A549 (cell line): Measurements from ENCODE around the gene SYCP2. TPM values are rescaled to one million over a fixed set of nuclear protein-coding genes. Genes with fewer than 3 reads are reported as not detected.

Experiments used
- ATAC-seq, 2 experiments: fragments of 200-7000 bp in 1 of 2; fragments of >200 bp in 1 of 2; cut with Nextera tagmentation in 1 of 2; cut with Tn5 transposase in 1 of 2; 3 replicates each; pipeline versions ENCODE4 v1.8.0 to v1.9.1; 2018 to 2020; ENCODE audit warnings: mild to moderate bottlenecking in 1 of 2, moderate library complexity in 1 of 2
- CTCF ChIA-PET: fragments of 300-600 bp; sonication (Branson Sonifier 250); formaldehyde crosslinking; extraction: SDS; loops from one replicate; lab custom pipeline; 2021; ENCODE audit warnings: antibody characterized with exemption, inconsistent platforms; lab: Yijun Ruan, JAX
- POLR2A ChIA-PET: fragments of 350-600 bp; formaldehyde crosslinking; extraction: SDS; loops from one replicate; lab custom pipeline; 2021; ENCODE audit warnings: antibody characterized with exemption, inconsistent platforms; lab: Yijun Ruan, JAX
- DNase-seq, 2 experiments: peaks; one replicate each; pipeline versions ENCODE4 v3.0.0 to v3.0.0-alpha.2; 2011 to 2016; ENCODE audit warnings: low read depth in 1 of 2, low spot score in 1 of 2
- FAIRE-seq: peaks from 2 replicates; lab custom pipeline; 2011; peaks lifted over from hg19 to GRCh38; lab: Jason Lieb, UNC
- H3K27ac ChIP-seq, 2 experiments: fragments of >200 bp; sonication (Bioruptor Twin); formaldehyde crosslinking; 3 replicates each; pipeline ENCODE4 v1.5.1; 2016 to 2017
- H3K4me1 ChIP-seq: fragments of >200 bp; sonication (Bioruptor Twin); formaldehyde crosslinking; 3 replicates; pipeline ENCODE4 v1.6.1; 2016
- H3K4me2 ChIP-seq: fragments of >200 bp; sonication (Bioruptor Twin); formaldehyde crosslinking; 3 replicates; pipeline ENCODE4 v1.6.1; 2016
- H3K4me3 ChIP-seq: fragments of >200 bp; sonication (Bioruptor Twin); formaldehyde crosslinking; 3 replicates; pipeline ENCODE4 v1.5.1; 2016
- H3K9me3 ChIP-seq: fragments of >200 bp; sonication (Bioruptor Twin); formaldehyde crosslinking; 3 replicates; pipeline ENCODE4 v1.6.1; 2016
- BCL3 ChIP-seq: fragments of >200 bp; sonication (Bioruptor Twin); formaldehyde crosslinking; IDR thresholded peaks from 3 replicates; pipeline ENCODE4 v1.6.1; 2016
- CHD2 ChIP-seq: fragments of 150-350 bp; IDR thresholded peaks from 2 replicates; pipeline ENCODE4 v1.6.1; 2014; ENCODE audit warnings: low read length; ENCODE audit not compliant: partially characterized antibody
- E2F6 ChIP-seq: IDR thresholded peaks from 2 replicates; pipeline ENCODE4 v1.6.1; 2012; ENCODE audit warnings: low read depth, borderline replicate concordance
- EHF ChIP-seq: fragments of 250-450 bp; sonication (Bioruptor Pico); IDR thresholded peaks from 2 replicates; pipeline ENCODE4 v1.5.0; 2020; ENCODE audit warnings: mild to moderate bottlenecking
- FOSB ChIP-seq: fragments of 250-450 bp; sonication (Bioruptor Pico); IDR thresholded peaks from 2 replicates; pipeline ENCODE4 v1.5.0; 2020; ENCODE audit warnings: mild to moderate bottlenecking, moderate library complexity
- FOXS1 ChIP-seq: fragments of 250-450 bp; sonication (Bioruptor Pico); IDR thresholded peaks from 2 replicates; pipeline ENCODE4 v1.5.0; 2020; ENCODE audit warnings: mild to moderate bottlenecking, moderate library complexity
- HOXB13 ChIP-seq: fragments of 250-450 bp; sonication (Bioruptor Pico); IDR thresholded peaks from 2 replicates; pipeline ENCODE4 v1.5.0; 2020; ENCODE audit warnings: low read depth, mild to moderate bottlenecking, moderate library complexity
- JUN ChIP-seq, 2 experiments: fragments of >200 bp; sonication (Bioruptor Twin); formaldehyde crosslinking; IDR thresholded peaks; 2 replicates in 1 of 2; 3 replicates in 1 of 2; pipeline ENCODE4 v1.6.1; 2016 to 2017
- MAFK ChIP-seq: fragments of 450-650 bp; IDR thresholded peaks from 2 replicates; pipeline ENCODE4 v1.6.1; 2014; ENCODE audit not compliant: partially characterized antibody
- MAX ChIP-seq: IDR thresholded peaks from 2 replicates; pipeline ENCODE4 v1.6.1; 2012
- MAZ ChIP-seq: fragments of 150-350 bp; IDR thresholded peaks from 2 replicates; pipeline ENCODE4 v1.6.1; 2014; ENCODE audit warnings: antibody characterized with exemption, low read depth, low read length, borderline replicate concordance
- NR3C1 ChIP-seq: fragments of >200 bp; sonication (Bioruptor Twin); formaldehyde crosslinking; IDR thresholded peaks from 3 replicates; pipeline ENCODE4 v1.6.1; 2017
- RAD21 ChIP-seq, 2 experiments: fragments of >200 bp in 1 of 2; sonication (Bioruptor Twin) in 1 of 2; formaldehyde crosslinking in 1 of 2; IDR thresholded peaks in 1 of 2; conservative IDR thresholded peaks in 1 of 2; 2 replicates in 1 of 2; 3 replicates in 1 of 2; pipeline ENCODE4 v1.6.1; 2012 to 2018; ENCODE audit warnings: inconsistent platforms in 1 of 2
- RNF2 ChIP-seq: fragments of 200-600 bp; sonication (generic); IDR thresholded peaks from 2 replicates; pipeline ENCODE4 v1.6.1; 2016; ENCODE audit warnings: low read depth, mild to moderate bottlenecking, antibody characterized with exemption, moderate library complexity, borderline replicate concordance
- SMC3 ChIP-seq: fragments of >200 bp; sonication (Bioruptor Twin); formaldehyde crosslinking; IDR thresholded peaks from 3 replicates; pipeline ENCODE4 v1.6.1; 2018; ENCODE audit warnings: inconsistent platforms
- TFCP2L1 ChIP-seq: fragments of 250-450 bp; sonication (Bioruptor Pico); IDR thresholded peaks from 2 replicates; pipeline ENCODE4 v1.5.0; 2021; ENCODE audit warnings: mild to moderate bottlenecking
- TP53 ChIP-seq: fragments of 250-450 bp; sonication (Bioruptor Pico); IDR thresholded peaks from 2 replicates; pipeline ENCODE4 v1.5.0; 2021; ENCODE audit warnings: mild to moderate bottlenecking, moderate library complexity
- ZC3H11A ChIP-seq: fragments of 450-650 bp; IDR thresholded peaks from 2 replicates; pipeline ENCODE4 v1.6.1; 2014; ENCODE audit warnings: antibody characterized with exemption, mild to moderate bottlenecking
- ZFP36 ChIP-seq: fragments of 450-650 bp; IDR thresholded peaks from 2 replicates; pipeline ENCODE4 v1.6.1; 2014; ENCODE audit warnings: borderline replicate concordance; ENCODE audit not compliant: partially characterized antibody
- WGBS: methylation state at CpG from one replicate; pipeline ENCODE4 v1.1.6; 2017; ENCODE audit errors: missing lambda C conversion rate; 5-methylcytosine and 5-hydroxymethylcytosine counted together
- polyA minus RNA-seq: library from RNA; depleted of rRNA, polyadenylated mRNA; stranded (reverse); fragments of >200 nt; gene quantifications from 2 replicates; pipeline ENCODE4 v1.2.3, GENCODE V29; 2011; rRNA and poly(A)+ RNA removed
- polyA plus RNA-seq, 4 experiments: library from polyadenylated mRNA; depleted of rRNA in 3 of 4; stranded (reverse); fragments of >200 nt; fragmentation: RNase III in 1 of 4; extraction: RNeasy Plus Mini Kit Qiagen cat#74134 plus additional on column Dnase treatment in 1 of 4; gene quantifications; 2 replicates in 3 of 4; 3 replicates in 1 of 4; pipeline ENCODE4 v1.2.3, GENCODE V29; 2011 to 2017

SYCP2 gene
- polyA plus RNA-seq (2011; rRNA removed) (1.3 and 2.1 TPM in 2 replicates), polyA plus RNA-seq (2017; fragmentation: RNase III; extraction: RNeasy Plus Mini Kit Qiagen cat#74134 plus additional on column Dnase treatment) (0.50 to 0.84 TPM (median 0.52 TPM) in 3 replicates), polyA minus RNA-seq (1.4 TPM in 1 of 2 replicates, not detected in the other)
- 0.18 and 0.20 TPM in 2 replicates for polyA plus RNA-seq (2012; cell fraction: cytosol; rRNA removed)
- 0.27 and 0.31 TPM in 2 replicates for polyA plus RNA-seq (2012; cell fraction: nucleus; rRNA removed)

- ATAC-seq (peak; percentile 82 to 87), DNase-seq (peak; percentile 41 to 70), FAIRE-seq (no peak)
- CTCF ChIA-PET, result interaction anchor here (1.0 to 4.4 kb wide), 13 partner anchors 8 to 83 kb away, joined by 3 to 73 read pairs (median 4); partner anchors contain the start of gene CDH26
- Histone ChIP-seq H3K9me3 (peaks cover 3% of the 10 kb centered on the region; the same call in 2 of the 3 replicates), H3K4me1 (peaks cover 9% of the 10 kb centered on the region; the same call in 2 of the 3 replicates), H3K27ac (peak within 1 kb of the TSS; percentile 72 to 87), H3K4me2 (peak within 1 kb of the TSS; percentile 82), H3K4me3 (peak within 1 kb of the TSS; percentile 66)
- TF ChIP-seq RNF2 (peak; percentile 92; the same call in 1 of the 2 replicates), E2F6 (peak; percentile 100), MAX (peak; percentile 95), FOXS1 (no peak)
- POLR2A ChIA-PET, result no interaction called here
- 80% methylated on average over 3 of the region's 65 CpGs for WGBS
Observed at GRCh38 chr20:59933296-59933848, at the start of gene SYCP2. SYCP2 (minus strand) TSS chr20:59933637; CDS start chr20:59922413, 11,224 bp downstream.

GRCh38 chr20:59983076-59983475, 49.6 kb upstream of the SYCP2 start:
- ChIA-PET POLR2A (no interaction called here), CTCF (no interaction called here)
- FAIRE-seq (no peak), ATAC-seq (no peak), DNase-seq (no peak)
- WGBS, result 80% methylated on average over 9 of the region's 9 CpGs
- H3K4me1 ChIP-seq, result peaks cover 4% of the 10 kb centered on the region
- no peak overlapping the region for H3K4me2 ChIP-seq
- H3K9me3 ChIP-seq, result no peaks in the 10 kb centered on the region
- TF ChIP-seq RNF2 (no peak), CHD2 (no peak), RAD21 (conservative IDR thresholded peaks at IDR 0.05 in 1 of 2, IDR thresholded peaks at IDR 0.05 in 1 of 2) (no peak), BCL3 (no peak), HOXB13 (CRISPR knock-in tag) (no peak)
- H3K4me3 ChIP-seq, result no peak overlapping the region
- H3K27ac ChIP-seq, result no peak overlapping the region

- DNase-seq (no peak), FAIRE-seq (no peak), ATAC-seq (no peak)
- no peaks in the 10 kb centered on the region for H3K9me3 ChIP-seq
- H3K4me3 ChIP-seq, result no peak overlapping the region
- no peak for TF ChIP-seq TFCP2L1 (CRISPR knock-in tag)
- ChIA-PET POLR2A (no interaction called here), CTCF (no interaction called here)
- 42% methylated on average over 9 of the region's 9 CpGs for WGBS
- no peaks in the 10 kb centered on the region for H3K4me1 ChIP-seq
- no peak overlapping the region for H3K27ac ChIP-seq
- H3K4me2 ChIP-seq, result no peak overlapping the region
Observed at GRCh38 chr20:59977086-59977485, 43.6 kb upstream of the SYCP2 start.

- no peak for DNase-seq
- Histone ChIP-seq H3K4me3 (no peak overlapping the region), H3K4me1 (no peaks in the 10 kb centered on the region), H3K4me2 (no peak overlapping the region), H3K9me3 (no peaks in the 10 kb centered on the region), H3K27ac (no peak overlapping the region)
- WGBS, result 65% methylated on average over 6 of the region's 6 CpGs
- TF ChIP-seq RNF2 (no peak), NR3C1 (no peak), SMC3 (no peak), MAFK (no peak), JUN (IDR thresholded peaks at IDR 0.05) (no peak), FOSB (CRISPR knock-in tag) (no peak), E2F6 (no peak), ZFP36 (no peak), TP53 (CRISPR knock-in tag) (no peak), MAZ (no peak), EHF (no peak), ZC3H11A (no peak)
- ATAC-seq, result no peak
- ChIA-PET POLR2A (no interaction called here), CTCF (interaction anchor here (0.6 to 1.1 kb wide), 2 partner anchors 19 to 27 kb away, joined by 3 read pairs; no protein-coding TSS in a partner anchor)
- no peak for FAIRE-seq
Observed at GRCh38 chr20:59976156-59976782, 42.8 kb upstream of the SYCP2 start.
